Mononuclear cell (primary cell): ENCODE measurements around the gene OSBPL9. TPM values are rescaled to one million over a fixed set of nuclear protein-coding genes. Genes with fewer than 3 reads are reported as not detected.
"Not testable (repeated sequence)": the region's sequence is repeated elsewhere in the genome, so short reads cannot be mapped to it uniquely, and the experiment has no call there.

Source experiments
- H3K27me3 ChIP-seq: 2 replicates; pipeline ENCODE4 v1.6.0; 2011; ENCODE audit warnings: low read length, control low read depth; ENCODE audit not compliant: insufficient read depth
- H3K4me1 ChIP-seq: 2 replicates; pipeline ENCODE4 v1.5.1; 2011; ENCODE audit warnings: mild to moderate bottlenecking, low read length, control low read depth; ENCODE audit not compliant: insufficient read depth
- H3K4me3 ChIP-seq: 2 replicates; pipeline ENCODE4 v1.5.1; 2011; ENCODE audit warnings: mild to moderate bottlenecking, low read length, moderate library complexity
- H3K9me3 ChIP-seq: 2 replicates; pipeline ENCODE4 v1.5.1; 2011; ENCODE audit warnings: low read depth, mild to moderate bottlenecking, control low read depth, low read length
- total RNA-seq: library from RNA; depleted of rRNA; stranded (reverse); fragments of >200 nt; gene quantifications from one replicate; pipeline ENCODE4 v1.2.3, GENCODE V29; 2012

The OSBPL9 gene
- total RNA-seq, 1 donor = 70.5 TPM

DNA sequence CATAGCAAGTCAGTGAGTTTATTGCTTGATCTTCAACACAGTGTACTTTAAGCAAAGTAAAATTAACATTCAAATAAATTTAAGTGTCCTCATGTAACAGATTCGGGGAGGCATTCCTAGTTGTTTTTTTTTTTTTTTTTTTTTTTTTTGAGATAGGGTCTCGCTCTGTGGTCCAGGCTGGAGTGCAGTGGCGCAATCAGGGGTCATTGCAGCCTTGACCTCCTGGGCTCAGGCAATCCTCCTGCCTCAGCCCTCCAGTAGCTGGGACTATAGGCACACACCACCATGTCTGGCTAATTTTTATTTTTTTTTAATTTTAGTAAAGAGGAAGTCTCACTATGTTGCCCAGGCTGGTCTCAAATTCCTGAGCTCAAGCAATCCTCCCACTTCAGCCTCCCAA, 22.8 kb downstream of the OSBPL9 start:
- Histone ChIP-seq H3K9me3 (no peaks in the 10 kb centered on the region), H3K4me3 (no peak overlapping the region), H3K27me3 (no peaks in the 10 kb centered on the region), H3K4me1 (peaks cover 5% of the 10 kb centered on the region)

- H3K4me3 ChIP-seq = no peak overlapping the region
- H3K4me1 ChIP-seq = peaks cover 5% of the 10 kb centered on the region
- no peaks in the 10 kb centered on the region for H3K9me3 ChIP-seq
These were observed 24.2 kb downstream of the OSBPL9 start for GRCh38 chr1:51641096-51641495.

GRCh38 chr1:51642739-51643142, 25.8 kb downstream of the OSBPL9 start:
- Histone ChIP-seq H3K4me3 (no peak overlapping the region), H3K4me1 (peaks cover 7% of the 10 kb centered on the region), H3K27me3 (no peaks in the 10 kb centered on the region), H3K9me3 (no peaks in the 10 kb centered on the region)

More at GRCh38 chr1:51641096-51641495, 24.2 kb downstream of the OSBPL9 start:
- no peaks in the 10 kb centered on the region for H3K27me3 ChIP-seq

GRCh38 chr1:51643362-51643761, 26.5 kb downstream of the OSBPL9 start:
- Histone ChIP-seq H3K4me1 (peaks cover 14% of the 10 kb centered on the region), H3K27me3 (no peaks in the 10 kb centered on the region), H3K4me3 (no peak overlapping the region), H3K9me3 (no peaks in the 10 kb centered on the region)

- H3K4me3 ChIP-seq = no peak overlapping the region
- no peaks in the 10 kb centered on the region for H3K27me3 ChIP-seq
- no peaks in the 10 kb centered on the region for H3K9me3 ChIP-seq
- peaks cover 15% of the 10 kb centered on the region for H3K4me1 ChIP-seq
These were observed 27.1 kb downstream of the OSBPL9 start for GRCh38 chr1:51644020-51644419.

DNA sequence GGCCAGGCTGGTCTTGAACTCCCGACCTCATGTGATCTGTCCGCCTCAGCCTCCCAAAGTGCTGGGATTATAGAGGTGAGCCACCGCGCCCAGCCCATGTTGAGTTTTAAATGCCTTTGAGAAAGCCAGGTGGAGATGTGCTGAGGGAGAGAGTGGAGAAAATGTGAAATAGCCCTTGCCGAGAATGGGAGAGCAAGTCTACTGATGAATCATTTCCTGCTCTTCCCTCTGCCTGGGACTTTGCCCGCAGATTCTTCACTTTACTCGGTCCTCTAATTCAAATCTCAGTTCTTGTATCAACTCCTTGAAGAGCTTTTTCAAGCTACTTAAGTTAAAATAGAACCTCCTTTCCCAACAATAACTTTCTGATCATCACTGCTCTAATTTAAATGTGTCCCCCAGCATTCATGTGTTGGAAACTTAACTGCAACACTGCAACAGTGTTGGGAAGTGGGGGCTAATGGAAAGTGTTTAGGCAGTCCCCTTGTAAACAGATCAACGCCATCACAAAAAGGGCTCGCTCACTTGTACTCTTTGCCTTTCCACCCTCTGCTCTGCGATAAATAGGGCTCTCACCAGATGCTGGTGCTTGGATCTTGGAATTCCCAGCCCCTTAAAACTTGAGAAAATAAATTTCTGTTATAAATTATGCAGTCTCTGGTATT, 27.8 kb downstream of the OSBPL9 start:
- H3K4me3 ChIP-seq = no peak overlapping the region
- H3K4me1 ChIP-seq = peaks cover 15% of the 10 kb centered on the region
- no peaks in the 10 kb centered on the region for H3K9me3 ChIP-seq
- no peaks in the 10 kb centered on the region for H3K27me3 ChIP-seq

DNA sequence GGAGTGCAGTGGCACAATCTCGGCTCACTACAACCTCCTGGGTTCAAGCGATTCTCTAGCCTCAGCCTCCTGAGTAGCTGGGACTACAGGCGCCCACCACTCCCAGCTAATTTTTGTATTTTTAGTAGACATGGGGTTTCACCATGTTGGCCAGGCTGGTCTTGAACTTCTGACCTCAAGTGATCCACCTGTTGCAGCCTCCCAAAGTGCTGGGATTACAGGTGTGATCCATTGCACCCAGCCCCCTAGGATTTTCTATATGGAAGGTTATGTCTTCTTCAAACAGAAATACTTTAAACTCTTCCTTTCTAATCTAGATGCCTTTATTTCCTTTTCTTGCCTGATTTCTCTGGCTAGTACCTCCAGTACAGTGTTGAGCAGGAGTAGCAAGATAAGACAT, 29.7 kb downstream of the OSBPL9 start:
- not testable (repeated sequence) for H3K9me3 ChIP-seq, H3K4me3 ChIP-seq, H3K27me3 ChIP-seq
- peaks cover 15% of the 10 kb centered on the region for H3K4me1 ChIP-seq

DNA sequence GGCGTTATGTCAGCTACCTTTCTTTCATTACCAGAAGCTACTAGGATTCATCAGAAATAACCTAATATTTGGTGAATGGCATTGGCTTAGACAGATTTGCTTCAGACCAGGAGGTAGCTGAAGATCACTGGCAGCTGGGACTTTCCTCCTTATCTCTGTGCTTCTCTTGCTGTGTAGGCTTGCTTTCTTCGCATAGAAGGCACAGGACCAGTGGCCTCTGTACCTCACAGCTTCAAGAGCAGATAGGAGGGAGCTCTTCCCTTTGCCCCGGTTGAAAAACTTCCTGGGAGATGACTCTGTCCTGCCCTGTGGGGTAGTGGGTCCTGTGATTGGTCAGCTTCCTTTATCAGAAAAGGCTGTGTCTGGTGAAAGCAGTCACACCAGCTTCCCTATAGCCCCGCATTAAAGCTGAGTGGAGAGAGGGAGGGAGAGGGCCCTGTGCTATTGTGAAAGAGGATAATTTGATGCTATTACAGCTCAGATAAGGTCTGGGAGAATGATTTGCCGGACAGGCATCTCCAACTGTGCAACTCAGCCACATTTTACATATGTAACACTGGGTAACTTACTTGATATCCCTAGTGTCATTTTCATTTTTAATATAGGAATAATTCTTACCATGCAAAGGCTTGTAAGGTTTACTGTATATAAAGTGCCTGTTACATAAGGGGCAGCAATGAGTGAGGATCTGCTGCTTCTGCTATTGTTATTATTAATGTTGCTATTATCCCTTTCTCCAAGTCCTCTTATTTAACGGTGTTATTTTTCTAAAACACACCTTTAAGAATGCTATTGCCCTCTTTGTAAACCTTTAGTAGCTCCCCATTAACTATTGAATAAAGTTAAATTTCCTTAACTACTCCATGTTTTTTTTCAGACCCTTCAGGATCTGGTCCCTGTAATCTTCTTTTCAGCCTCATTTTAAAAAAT, 31.6 kb downstream of the OSBPL9 start:
- H3K9me3 ChIP-seq = no peaks in the 10 kb centered on the region
- no peaks in the 10 kb centered on the region for H3K27me3 ChIP-seq
- no peak overlapping the region for H3K4me3 ChIP-seq
- peaks cover 15% of the 10 kb centered on the region for H3K4me1 ChIP-seq

DNA sequence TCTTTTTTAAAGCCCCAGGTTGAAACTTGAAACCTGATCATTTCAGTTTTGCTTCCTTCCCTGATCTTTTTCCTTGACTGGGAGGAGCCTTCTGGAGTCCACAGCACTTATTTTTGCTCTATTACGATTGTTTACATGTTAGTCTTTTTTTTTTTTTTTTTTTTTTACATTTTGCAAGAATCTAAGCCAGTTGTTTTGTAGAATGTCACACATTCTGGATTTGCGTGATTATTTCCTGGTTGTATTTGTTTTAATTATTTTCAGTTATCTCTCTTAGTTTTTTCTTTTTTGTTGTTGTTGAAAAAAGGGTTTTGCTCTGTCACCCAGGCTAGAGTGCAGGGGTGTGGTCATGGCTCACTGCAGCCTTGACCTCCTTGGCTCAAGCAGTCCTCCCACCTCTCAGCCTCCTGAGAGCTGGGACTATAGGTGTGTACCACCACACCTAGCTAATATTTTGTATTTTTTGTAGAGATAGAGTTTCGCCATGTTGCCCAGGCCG, 32.8 kb downstream of the OSBPL9 start:
- no peak overlapping the region for H3K4me3 ChIP-seq

GRCh38 chr1:51650198-51650597, 33.3 kb downstream of the OSBPL9 start:
- no peaks in the 10 kb centered on the region for H3K9me3 ChIP-seq
- no peak overlapping the region for H3K4me3 ChIP-seq
- peaks cover 9% of the 10 kb centered on the region for H3K4me1 ChIP-seq
- no peaks in the 10 kb centered on the region for H3K27me3 ChIP-seq

More for the DNA sequence above, 32.8 kb downstream of the OSBPL9 start:
- Histone ChIP-seq H3K9me3 (no peaks in the 10 kb centered on the region), H3K27me3 (no peaks in the 10 kb centered on the region), H3K4me1 (peaks cover 10% of the 10 kb centered on the region)

GRCh38 chr1:51651552-51651942, 34.7 kb downstream of the OSBPL9 start:
- Histone ChIP-seq H3K9me3 (no peaks in the 10 kb centered on the region), H3K4me1 (peaks cover 9% of the 10 kb centered on the region), H3K4me3 (no peak overlapping the region), H3K27me3 (no peaks in the 10 kb centered on the region)

DNA sequence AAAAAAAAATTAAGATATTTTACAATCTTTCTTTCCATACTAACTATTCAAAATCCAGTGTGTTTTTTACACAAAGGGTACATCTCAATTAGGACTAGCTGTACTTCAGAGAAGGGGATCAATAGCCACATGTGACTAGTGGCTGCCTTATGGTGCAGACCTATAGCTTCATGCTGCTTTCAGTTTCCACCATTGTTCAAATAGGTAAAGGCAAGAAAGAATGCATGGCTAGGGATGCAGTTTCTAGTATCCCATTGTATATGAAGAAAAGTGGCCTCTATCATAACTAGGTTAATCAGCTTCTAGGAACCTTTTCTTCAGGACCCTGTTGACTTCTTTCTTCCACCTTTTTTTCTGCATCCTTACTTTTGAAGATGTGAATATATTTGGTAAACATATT, 35.7 kb downstream of the OSBPL9 start:
- H3K4me1 ChIP-seq = peaks cover 9% of the 10 kb centered on the region
- H3K4me3 ChIP-seq = no peak overlapping the region
- H3K27me3 ChIP-seq = no peaks in the 10 kb centered on the region
- H3K9me3 ChIP-seq = no peaks in the 10 kb centered on the region

DNA sequence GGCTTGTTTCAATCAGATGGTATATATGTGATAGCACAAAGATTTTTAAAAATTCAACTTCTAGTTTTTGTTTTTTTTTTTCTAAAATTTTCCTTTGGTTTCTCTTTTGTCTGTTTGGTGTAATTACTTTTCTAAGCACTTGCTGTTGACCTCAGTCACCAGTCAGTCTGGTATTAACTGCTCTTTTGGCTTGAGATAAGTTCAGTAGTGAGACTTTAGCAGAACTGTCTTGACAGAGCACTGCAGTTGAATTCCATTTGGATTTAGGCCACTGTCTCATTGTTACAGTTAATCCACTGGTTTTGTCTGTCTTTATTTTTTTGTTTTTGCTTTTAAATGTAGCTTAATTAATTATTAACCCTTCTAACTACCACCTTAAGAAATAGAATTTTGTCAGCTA, 36.2 kb downstream of the OSBPL9 start:
- no peak overlapping the region for H3K4me3 ChIP-seq
- peaks cover 3% of the 10 kb centered on the region for H3K4me1 ChIP-seq
- no peaks in the 10 kb centered on the region for H3K9me3 ChIP-seq
- no peaks in the 10 kb centered on the region for H3K27me3 ChIP-seq

DNA sequence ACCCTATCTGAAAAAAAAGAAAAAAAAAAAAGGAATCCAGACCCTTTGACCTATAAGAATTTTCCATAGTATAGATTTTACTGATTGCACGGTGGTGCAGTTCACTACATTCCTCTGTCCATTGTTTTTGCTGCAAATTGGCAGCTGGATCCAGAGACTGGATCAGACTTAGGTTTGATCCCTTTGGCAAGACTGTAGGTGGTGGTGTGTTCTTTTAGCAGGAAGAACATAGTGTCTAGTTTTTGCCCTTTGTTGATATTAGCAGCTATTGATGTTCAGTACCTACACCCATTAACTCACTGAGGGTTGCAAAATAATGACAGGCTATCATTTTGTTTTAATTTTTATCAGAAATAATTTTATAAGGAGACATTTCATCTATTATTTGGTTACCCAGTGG, 37.1 kb downstream of the OSBPL9 start:
- no peaks in the 10 kb centered on the region for H3K27me3 ChIP-seq
- no peaks in the 10 kb centered on the region for H3K4me1 ChIP-seq
- no peaks in the 10 kb centered on the region for H3K9me3 ChIP-seq
- no peak overlapping the region for H3K4me3 ChIP-seq

DNA sequence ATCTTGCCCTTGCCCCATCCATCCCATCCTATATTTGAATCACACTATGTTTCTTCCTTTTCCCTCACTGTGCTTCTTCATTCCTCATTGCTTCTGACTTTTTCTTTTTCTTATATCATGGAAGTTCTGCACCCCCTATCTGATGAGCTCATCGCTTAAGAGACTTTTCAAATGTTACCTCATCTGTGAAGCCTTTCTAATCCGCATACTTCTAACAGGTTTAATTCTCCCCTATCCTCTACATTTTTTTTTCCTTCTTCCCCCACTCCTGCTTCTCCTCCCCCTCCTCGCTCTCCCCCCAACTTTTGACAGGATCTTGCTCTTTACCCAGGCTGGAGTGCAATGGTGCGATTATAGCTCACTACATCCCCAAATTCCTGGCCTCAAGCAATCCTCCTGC, 39.5 kb downstream of the OSBPL9 start:
- Histone ChIP-seq H3K4me1 (no peaks in the 10 kb centered on the region), H3K9me3 (no peaks in the 10 kb centered on the region), H3K27me3 (no peaks in the 10 kb centered on the region), H3K4me3 (no peak overlapping the region)
